GM21786 (cell line): Measurements from ENCODE around the gene BPNT1.

Source experiments
- ATAC-seq: cut with Tn5 transposase; IDR thresholded peaks from one replicate; pipeline ENCODE4 v1.9.1; 2021; ENCODE audit not compliant: unreplicated experiment

The BPNT1 gene

DNA sequence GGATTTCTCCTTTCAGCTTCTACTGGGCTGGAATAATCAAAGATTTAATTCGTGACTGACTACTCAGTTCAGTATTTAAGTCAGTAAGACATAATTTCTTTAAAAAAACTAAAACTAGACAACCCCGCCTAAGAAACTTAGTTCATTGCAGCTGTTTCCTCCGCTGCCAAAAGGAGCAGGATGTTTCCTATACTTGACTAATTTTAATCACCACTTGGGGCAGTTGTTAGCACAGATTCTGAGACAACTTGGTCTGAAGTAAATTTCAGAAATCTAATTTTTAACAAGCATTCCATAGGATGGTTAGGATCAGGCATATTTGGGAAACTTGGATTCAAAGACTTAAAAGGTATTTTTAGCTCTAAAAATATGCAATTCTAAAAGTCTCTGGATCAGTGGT lies 77.3 kb downstream of the BPNT1 start:
- ATAC-seq = no peak

DNA sequence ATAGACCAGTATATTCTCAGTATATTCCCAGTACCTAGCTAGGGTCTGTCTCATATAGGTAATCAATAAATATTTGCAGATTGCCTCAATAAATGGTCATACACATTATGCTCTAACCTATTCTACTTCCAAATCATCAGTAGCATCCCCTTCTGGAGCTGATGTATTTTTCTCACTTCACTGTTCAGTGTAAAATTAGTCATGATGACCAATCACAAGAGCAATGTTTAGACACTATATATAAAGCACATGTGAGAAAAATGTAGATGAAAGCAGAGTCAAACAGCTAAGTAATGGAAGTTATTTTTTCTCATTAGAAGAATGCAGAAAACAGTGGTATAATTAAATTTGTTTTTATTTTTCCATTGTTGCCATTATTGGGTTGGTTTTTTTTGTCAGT lies 78.0 kb downstream of the BPNT1 start:
- no peak for ATAC-seq
